Measurements from ENCODE around the gene FGD3.

- TF ChIP-seq CTCF (IDR thresholded peaks at IDR 0.05; ENCODE audit: insufficient read depth, low read length, poor library complexity, severe bottlenecking) = no peak
- no peak for TF ChIP-seq EZH2phosphoT487 (conservative IDR thresholded peaks at IDR 0.05; ENCODE audit: low read length)
These were observed 26.9 kb upstream of the FGD3 start for GRCh38 chr9:92920437-92920836.

Data from SU-DHL-6 (cell line).